ENCODE measurements around the gene FNDC3B.

FNDC3B gene

DNA sequence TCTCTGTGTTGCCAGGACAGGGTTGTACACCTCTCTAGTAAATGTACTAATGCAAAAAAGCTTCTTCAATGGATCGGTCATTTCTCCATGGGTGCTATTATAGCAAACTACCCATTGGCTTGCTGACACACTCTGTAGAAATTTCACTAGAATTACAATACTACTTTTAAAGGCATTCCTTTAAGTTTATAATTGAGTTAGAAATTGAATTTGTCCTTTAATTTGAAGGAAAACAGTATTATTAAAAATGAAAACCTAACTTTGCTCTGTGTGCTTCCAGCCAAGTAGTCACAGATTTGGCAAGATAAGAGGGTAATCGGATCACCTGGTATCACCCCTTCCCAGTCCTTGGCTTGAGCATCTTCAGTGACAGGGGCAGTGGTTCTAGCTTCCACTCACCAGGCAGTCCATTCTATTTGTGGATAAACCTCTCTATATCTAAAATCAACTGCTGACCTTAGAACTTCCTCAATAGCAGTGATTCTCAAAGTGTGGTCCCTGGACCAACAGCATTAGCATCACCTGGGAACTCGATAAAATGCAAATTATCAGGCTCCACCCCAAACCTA lies 315.6 kb downstream of the FNDC3B start:
- H3K36me3 ChIP-seq, result peaks cover 52% of the 10 kb centered on the region
- no peak overlapping the region for H3K27ac ChIP-seq
- peaks cover 27 to 39% of the 10 kb centered on the region in 2 experiments for H3K4me1 ChIP-seq (ENCODE audit: control insufficient read depth in 1 of 2, insufficient read depth in 1 of 2, low read depth in 1 of 2, low read length in 1 of 2)
- no peaks in the 10 kb centered on the region for H3K9me3 ChIP-seq
- no peak overlapping the region for H3K4me3 ChIP-seq (ENCODE audit: low read depth in 1 of 2, low read length in 1 of 2)
- no peaks in the 10 kb centered on the region for H3K27me3 ChIP-seq
- TF ChIP-seq, protein P1, sequence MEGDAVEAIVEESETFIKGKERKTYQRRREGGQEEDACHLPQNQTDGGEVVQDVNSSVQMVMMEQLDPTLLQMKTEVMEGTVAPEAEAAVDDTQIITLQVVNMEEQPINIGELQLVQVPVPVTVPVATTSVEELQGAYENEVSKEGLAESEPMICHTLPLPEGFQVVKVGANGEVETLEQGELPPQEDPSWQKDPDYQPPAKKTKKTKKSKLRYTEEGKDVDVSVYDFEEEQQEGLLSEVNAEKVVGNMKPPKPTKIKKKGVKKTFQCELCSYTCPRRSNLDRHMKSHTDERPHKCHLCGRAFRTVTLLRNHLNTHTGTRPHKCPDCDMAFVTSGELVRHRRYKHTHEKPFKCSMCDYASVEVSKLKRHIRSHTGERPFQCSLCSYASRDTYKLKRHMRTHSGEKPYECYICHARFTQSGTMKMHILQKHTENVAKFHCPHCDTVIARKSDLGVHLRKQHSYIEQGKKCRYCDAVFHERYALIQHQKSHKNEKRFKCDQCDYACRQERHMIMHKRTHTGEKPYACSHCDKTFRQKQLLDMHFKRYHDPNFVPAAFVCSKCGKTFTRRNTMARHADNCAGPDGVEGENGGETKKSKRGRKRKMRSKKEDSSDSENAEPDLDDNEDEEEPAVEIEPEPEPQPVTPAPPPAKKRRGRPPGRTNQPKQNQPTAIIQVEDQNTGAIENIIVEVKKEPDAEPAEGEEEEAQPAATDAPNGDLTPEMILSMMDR (IDR thresholded peaks at IDR 0.05), result no peak

DNA sequence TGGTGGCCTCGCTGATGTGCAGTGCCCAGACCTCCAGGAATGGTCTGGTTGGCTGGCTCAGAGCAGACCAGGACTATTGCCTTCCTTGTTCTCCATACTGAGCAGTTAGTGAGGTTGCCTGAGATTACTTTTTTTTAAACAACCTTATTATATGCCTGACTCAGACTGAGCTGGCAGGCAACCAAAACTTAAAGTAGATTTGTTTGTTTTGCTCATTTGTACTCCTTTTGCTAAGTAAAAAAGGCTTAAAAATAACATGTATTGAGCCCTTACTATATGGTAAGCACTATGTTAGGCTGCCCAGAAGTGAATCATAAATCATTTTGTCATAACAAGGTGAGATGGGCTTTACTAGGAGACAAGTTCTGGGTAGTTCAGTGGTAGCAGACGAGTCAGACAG lies 316.5 kb downstream of the FNDC3B start:
- Histone ChIP-seq H3K27me3 (no peaks in the 10 kb centered on the region), H3K9me3 (no peaks in the 10 kb centered on the region), H3K27ac (no peak overlapping the region), H3K4me1 (ENCODE audit: control insufficient read depth in 1 of 2, insufficient read depth in 1 of 2, low read depth in 1 of 2, low read length in 1 of 2) (peaks cover 24 to 31% of the 10 kb centered on the region in 2 experiments), H3K36me3 (peaks cover 47% of the 10 kb centered on the region), H3K4me3 (ENCODE audit: low read depth in 1 of 2, low read length in 1 of 2) (no peak overlapping the region)
- TF ChIP-seq, protein P1 (IDR thresholded peaks at IDR 0.05), result no peak

DNA sequence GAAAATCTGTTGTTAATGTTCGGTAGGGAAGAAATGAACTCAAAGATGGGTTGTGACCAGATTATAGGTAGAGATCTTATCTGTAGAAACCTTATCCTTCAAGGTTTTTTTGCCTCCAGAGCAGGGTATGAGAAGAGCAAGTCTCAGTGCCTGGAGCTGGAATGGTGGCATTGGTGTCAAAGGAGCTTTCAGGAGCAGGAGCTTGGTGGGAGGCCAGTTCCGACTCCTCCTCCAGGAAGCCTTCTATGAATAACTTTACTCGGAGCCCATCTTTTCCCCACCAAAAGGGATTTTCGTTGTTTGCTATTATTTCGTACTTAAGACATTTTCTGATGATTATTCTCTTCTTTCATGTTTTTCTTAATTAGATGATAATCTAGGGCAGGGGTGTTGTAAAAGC lies 317.0 kb downstream of the FNDC3B start:
- no peak overlapping the region for H3K4me3 ChIP-seq (ENCODE audit: low read depth in 1 of 2, low read length in 1 of 2)
- H3K27ac ChIP-seq, result no peak overlapping the region
- no peaks in the 10 kb centered on the region for H3K9me3 ChIP-seq
- H3K36me3 ChIP-seq, result peaks cover 47% of the 10 kb centered on the region
- H3K27me3 ChIP-seq, result no peaks in the 10 kb centered on the region
- TF ChIP-seq, protein P1 (IDR thresholded peaks at IDR 0.05), result no peak
- H3K4me1 ChIP-seq (ENCODE audit: control insufficient read depth in 1 of 2, insufficient read depth in 1 of 2, low read depth in 1 of 2, low read length in 1 of 2), result peaks cover 18 to 25% of the 10 kb centered on the region in 2 experiments

DNA sequence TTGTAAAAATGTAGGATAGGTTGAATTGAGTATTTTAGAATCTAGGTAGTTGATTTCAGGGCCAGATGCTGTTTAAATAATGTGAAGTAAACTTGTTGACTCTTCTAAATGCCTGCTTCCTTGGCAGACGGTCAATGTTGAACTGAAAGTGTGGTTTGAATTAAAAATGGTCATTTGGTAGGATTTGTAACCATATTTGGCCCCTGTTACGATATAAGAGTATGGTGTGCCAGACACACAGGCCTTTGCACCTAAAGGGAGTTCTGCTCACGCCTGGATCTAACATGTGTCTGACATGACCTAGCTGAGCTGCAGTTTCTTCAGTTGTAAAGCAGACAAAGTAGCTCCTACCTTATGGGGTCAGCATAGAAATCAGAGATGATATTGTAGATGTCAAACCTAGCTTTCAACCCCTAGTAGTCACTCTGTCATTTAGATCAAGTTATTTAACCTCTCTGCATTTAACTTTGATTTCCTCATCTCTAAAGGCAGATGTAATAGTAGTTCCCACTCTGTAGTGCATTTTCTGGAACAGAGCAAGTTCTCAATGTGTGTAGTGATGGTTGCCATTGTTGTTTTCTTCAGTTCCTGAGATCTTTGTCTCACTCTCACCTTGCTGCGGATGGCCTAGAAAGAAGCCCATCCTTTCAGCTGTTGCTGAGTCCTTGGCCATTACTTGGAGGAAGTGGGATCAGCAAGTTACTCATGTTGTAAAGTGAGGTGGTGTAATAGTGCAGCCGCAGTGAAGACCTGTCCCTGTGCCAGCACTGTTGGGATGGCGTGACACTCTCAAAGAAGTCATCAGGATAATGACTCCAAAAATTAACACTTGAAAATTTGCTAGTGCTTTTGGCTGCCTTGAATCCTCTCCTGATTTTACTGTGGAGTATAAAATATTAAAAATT lies 318.7 kb downstream of the FNDC3B start:
- Histone ChIP-seq H3K27ac (peak overlapping the region; percentile 56), H3K27me3 (no peaks in the 10 kb centered on the region), H3K9me3 (no peaks in the 10 kb centered on the region), H3K4me1 (ENCODE audit: control insufficient read depth in 1 of 2, insufficient read depth in 1 of 2, low read depth in 1 of 2, low read length in 1 of 2) (peaks cover 16 to 23% of the 10 kb centered on the region in 2 experiments), H3K36me3 (peaks cover 50% of the 10 kb centered on the region), H3K4me3 (ENCODE audit: low read depth in 1 of 2, low read length in 1 of 2) (no peak overlapping the region)
- TF ChIP-seq, protein P1 (IDR thresholded peaks at IDR 0.05), result no peak

DNA sequence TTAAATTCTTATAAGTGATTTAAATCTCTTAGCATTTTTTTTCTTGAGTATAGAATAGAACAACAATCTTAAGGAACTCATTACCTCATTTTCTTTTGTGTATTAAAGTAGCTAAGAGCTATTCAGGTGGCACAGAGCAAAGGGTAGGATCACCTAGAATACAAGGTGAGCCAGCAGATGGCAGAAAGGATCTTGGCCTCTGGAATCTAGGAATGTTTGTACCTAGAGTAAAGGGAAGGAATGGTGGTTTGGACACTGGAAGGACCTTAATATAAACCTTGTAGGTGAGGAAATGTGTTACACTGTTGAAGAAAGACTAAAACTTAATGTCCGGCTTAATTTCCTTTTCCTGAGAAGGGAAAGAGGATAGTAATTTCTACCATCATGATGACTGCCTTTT lies 319.9 kb downstream of the FNDC3B start:
- Histone ChIP-seq H3K36me3 (peaks cover 50% of the 10 kb centered on the region), H3K4me3 (ENCODE audit: low read depth in 1 of 2, low read length in 1 of 2) (no peak overlapping the region), H3K4me1 (ENCODE audit: control insufficient read depth in 1 of 2, insufficient read depth in 1 of 2, low read depth in 1 of 2, low read length in 1 of 2) (peaks cover 16 to 23% of the 10 kb centered on the region in 2 experiments), H3K9me3 (no peaks in the 10 kb centered on the region), H3K27me3 (no peaks in the 10 kb centered on the region), H3K27ac (peak overlapping the region; percentile 56)
- TF ChIP-seq, protein P1 (IDR thresholded peaks at IDR 0.05), result no peak
